Hepatocyte (in vitro differentiated cells): Measurements from ENCODE around the gene NOS1. TPM values are rescaled to one million over a fixed set of nuclear protein-coding genes. Genes with fewer than 3 reads are reported as not detected.

Source experiments
- DNase-seq: peaks from one replicate; pipeline ENCODE4 v3.0.0-alpha.2; 2016; ENCODE audit warnings: low spot score
- H2AFZ ChIP-seq: fragments of 200-600 bp; sonication (generic); 2 replicates; pipeline ENCODE4 v1.6.0; 2016; ENCODE audit warnings: antibody characterized with exemption, mild to moderate bottlenecking
- H3K27ac ChIP-seq: fragments of 200-600 bp; sonication (generic); 2 replicates; pipeline ENCODE4 v1.5.1; 2016; ENCODE audit warnings: mild to moderate bottlenecking
- H3K27me3 ChIP-seq: fragments of 200-600 bp; sonication (generic); 2 replicates; pipeline ENCODE4 v1.6.1; 2016
- H3K36me3 ChIP-seq: fragments of 200-600 bp; sonication (generic); replicated peaks from 2 replicates; pipeline ENCODE4 v1.5.1; 2016; ENCODE audit warnings: low read depth; ENCODE audit not compliant: insufficient read depth
- H3K4me1 ChIP-seq: fragments of 200-600 bp; sonication (generic); 2 replicates; pipeline ENCODE4 v1.5.1; 2016; ENCODE audit warnings: mild to moderate bottlenecking, moderate library complexity; ENCODE audit not compliant: insufficient read depth
- H3K4me2 ChIP-seq: fragments of 200-600 bp; sonication (generic); 2 replicates; pipeline ENCODE4 v1.6.0; 2016
- H3K4me3 ChIP-seq: fragments of 200-600 bp; sonication (generic); 2 replicates; pipeline ENCODE4 v1.5.1; 2016; ENCODE audit warnings: mild to moderate bottlenecking
- H3K79me2 ChIP-seq: fragments of 200-600 bp; sonication (generic); 2 replicates; pipeline ENCODE4 v1.6.0; 2017; ENCODE audit warnings: mild to moderate bottlenecking
- H3K9me2 ChIP-seq: fragments of 200-600 bp; sonication (generic); replicated peaks from 2 replicates; pipeline ENCODE4 v1.6.0; 2017; ENCODE audit warnings: mild to moderate bottlenecking; ENCODE audit not compliant: insufficient read depth
- H3K9me3 ChIP-seq: fragments of 200-600 bp; sonication (generic); 2 replicates; pipeline ENCODE4 v1.5.1; 2016; ENCODE audit warnings: low read depth, mild to moderate bottlenecking
- H4K20me1 ChIP-seq: fragments of 200-600 bp; sonication (generic); 2 replicates; pipeline ENCODE4 v1.6.0; 2016; ENCODE audit warnings: mild to moderate bottlenecking; ENCODE audit not compliant: insufficient read depth, poor library complexity, severe bottlenecking
- CTCF ChIP-seq: fragments of 200-600 bp; sonication (generic); IDR thresholded peaks from 2 replicates; pipeline ENCODE4 v1.5.1; 2016; ENCODE audit warnings: antibody characterized with exemption, mild to moderate bottlenecking; ENCODE audit not compliant: poor library complexity
- EZH2 ChIP-seq: fragments of 200-600 bp; sonication (generic); IDR thresholded peaks from 2 replicates; pipeline ENCODE4 v1.6.1; 2016; ENCODE audit warnings: antibody characterized with exemption, mild to moderate bottlenecking, borderline replicate concordance
- EZH2phosphoT487 ChIP-seq: fragments of 200-600 bp; sonication (generic); IDR thresholded peaks from one replicate; pipeline ENCODE4 v1.6.1; 2018; ENCODE audit warnings: antibody characterized with exemption, mild to moderate bottlenecking, low read depth, moderate library complexity; ENCODE audit not compliant: unreplicated experiment, severe bottlenecking
- WGBS: methylation state at CpG from one replicate; pipeline ENCODE4 v1.1.6; 2016; ENCODE audit warnings: low lambda C conversion rate; ENCODE audit errors: missing lambda C conversion rate; 5-methylcytosine and 5-hydroxymethylcytosine counted together
- polyA plus RNA-seq: library from polyadenylated mRNA; unstranded; fragments of >200 nt; fragmentation: Nextera tagmentation; extraction: Ambion mirVana; gene quantifications from 2 replicates; pipeline ENCODE4 v1.2.1, GENCODE V29; 2016
- total RNA-seq: library from RNA; depleted of rRNA; stranded (reverse); fragments of >200 nt; gene quantifications from 2 replicates; pipeline ENCODE4 v1.2.3, GENCODE V29; 2014

Gene NOS1
- total and polyA plus RNA-seq, 2 experiments from 2014 or later: not detected

GRCh38 chr12:117360551-117361346 is 677 bp downstream of the NOS1 start:
- Histone ChIP-seq H3K4me2 (peak overlapping the region; percentile 71), H3K4me3 (no peak overlapping the region), H2AFZ (no peak overlapping the region), H3K4me1 (no peaks in the 10 kb centered on the region), H3K9me3 (no peaks in the 10 kb centered on the region), H3K27me3 (peaks cover 91% of the 10 kb centered on the region), H3K27ac (no peak overlapping the region), H3K79me2 (no peaks in the 10 kb centered on the region), H4K20me1 (no peaks in the 10 kb centered on the region), H3K36me3 (no peaks in the 10 kb centered on the region), H3K9me2 (no peaks in the 10 kb centered on the region)
- TF ChIP-seq EZH2 (peak; percentile 86), CTCF (no peak), EZH2phosphoT487 (no peak)
- DNase-seq: no peak
- 2% methylated on average over 42 of the region's 91 CpGs for WGBS

GRCh38 chr12:117360222-117360550 is 1.2 kb downstream of the NOS1 start:
- Histone ChIP-seq H4K20me1 (no peaks in the 10 kb centered on the region), H3K4me1 (no peaks in the 10 kb centered on the region), H3K27ac (no peak overlapping the region), H3K4me3 (no peak overlapping the region), H3K36me3 (no peaks in the 10 kb centered on the region), H2AFZ (no peak overlapping the region), H3K9me2 (no peaks in the 10 kb centered on the region), H3K27me3 (peaks cover 85% of the 10 kb centered on the region), H3K4me2 (peak overlapping the region; percentile 71), H3K79me2 (no peaks in the 10 kb centered on the region), H3K9me3 (no peaks in the 10 kb centered on the region)
- WGBS: 4% methylated on average over 23 of the region's 23 CpGs
- DNase-seq: no peak
- no peak for TF ChIP-seq EZH2
- TF ChIP-seq CTCF: no peak

- Histone ChIP-seq H3K4me1 (no peaks in the 10 kb centered on the region), H3K9me3 (no peaks in the 10 kb centered on the region), H3K9me2 (no peaks in the 10 kb centered on the region), H3K4me3 (no peak overlapping the region), H3K36me3 (no peaks in the 10 kb centered on the region), H3K79me2 (no peaks in the 10 kb centered on the region), H3K27me3 (peaks cover 79% of the 10 kb centered on the region), H3K27ac (no peak overlapping the region), H4K20me1 (no peaks in the 10 kb centered on the region), H3K4me2 (no peak overlapping the region), H2AFZ (no peak overlapping the region)
- 28% methylated on average over 42 of the region's 42 CpGs for WGBS
- TF ChIP-seq EZH2phosphoT487 (no peak), CTCF (no peak), EZH2 (no peak)
- DNase-seq: no peak
Measured at GRCh38 chr12:117359029-117359845, 2.2 kb downstream of the NOS1 start.
